HepG2 (cell line): ENCODE data around the gene CDK14.

Experiments used
- MAFF ChIP-seq: IDR thresholded peaks from 2 replicates; pipeline ENCODE4 v1.6.1; 2011; ENCODE audit warnings: low read depth, low read length, improper control_type of control experiment
- MBNL3 ChIP-seq: fragments of 250-450 bp; sonication (Bioruptor Pico); conservative IDR thresholded peaks from 2 replicates; pipeline ENCODE4 v1.8.0; 2022; ENCODE audit warnings: mild to moderate bottlenecking, inconsistent platforms

- no peak for TF ChIP-seq MAFF
- no peak for TF ChIP-seq MBNL3 (CRISPR knock-in tag)
Measured at GRCh38 chr7:91198371-91198770, 602.2 kb downstream of the CDK14 start.
